GOT3 (cell line): Measurements from ENCODE around the gene EXTL1.

Experiments used
- DNase-seq: peaks from one replicate; lab custom pipeline; 2025; ENCODE audit warnings: mixed read lengths; lab: John Stamatoyannopoulos, UW

Gene EXTL1

DNA sequence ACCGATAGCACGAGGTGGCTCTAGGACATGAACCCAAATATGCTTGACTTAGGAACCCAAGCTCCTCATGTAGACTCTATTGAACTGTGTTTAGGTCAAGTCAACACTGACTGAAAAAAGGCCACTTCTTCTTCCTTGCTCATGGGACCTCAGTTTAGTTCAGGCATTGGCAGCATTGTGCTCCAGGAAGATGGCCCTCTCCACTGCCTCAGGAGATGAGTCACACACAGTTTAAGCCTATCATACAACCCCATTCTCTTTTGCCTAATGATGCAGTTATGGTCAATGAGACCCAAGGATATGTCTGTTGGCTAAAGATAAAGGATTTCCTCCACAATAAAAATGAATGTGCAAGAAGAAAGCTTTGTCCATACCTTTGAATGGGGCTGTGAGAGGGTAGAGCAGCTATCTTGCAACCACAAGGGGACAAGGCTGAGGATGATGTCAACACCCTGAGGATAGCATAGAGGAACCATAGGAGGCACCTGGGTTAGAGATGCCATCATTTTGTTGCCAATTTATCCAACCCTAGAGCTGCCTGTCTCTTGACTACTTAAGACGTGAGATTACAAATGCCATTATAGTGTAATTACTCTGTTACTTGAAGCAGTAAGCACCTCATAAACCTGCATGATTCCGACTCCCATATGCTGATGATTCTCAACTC is 48.9 kb downstream of the EXTL1 start:
- no peak for DNase-seq

DNA sequence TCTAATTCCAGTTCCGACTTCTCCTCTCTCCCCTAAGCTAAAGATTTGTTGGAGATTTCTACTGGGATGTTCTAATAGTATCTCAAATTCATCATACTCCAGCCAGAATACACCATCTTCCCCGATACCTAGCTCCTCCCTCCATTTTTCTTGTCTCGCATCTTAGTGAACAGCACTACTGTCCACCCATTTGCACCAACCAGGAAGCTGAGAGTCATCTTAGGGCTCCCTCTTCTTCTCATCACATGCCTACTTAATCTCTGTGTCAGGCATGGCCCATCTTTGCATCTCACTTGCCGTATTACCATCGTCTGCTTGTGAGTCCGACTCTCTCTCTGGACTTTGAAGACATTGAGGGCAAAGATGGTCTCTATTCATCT is 49.4 kb downstream of the EXTL1 start:
- DNase-seq: no peak

DNA sequence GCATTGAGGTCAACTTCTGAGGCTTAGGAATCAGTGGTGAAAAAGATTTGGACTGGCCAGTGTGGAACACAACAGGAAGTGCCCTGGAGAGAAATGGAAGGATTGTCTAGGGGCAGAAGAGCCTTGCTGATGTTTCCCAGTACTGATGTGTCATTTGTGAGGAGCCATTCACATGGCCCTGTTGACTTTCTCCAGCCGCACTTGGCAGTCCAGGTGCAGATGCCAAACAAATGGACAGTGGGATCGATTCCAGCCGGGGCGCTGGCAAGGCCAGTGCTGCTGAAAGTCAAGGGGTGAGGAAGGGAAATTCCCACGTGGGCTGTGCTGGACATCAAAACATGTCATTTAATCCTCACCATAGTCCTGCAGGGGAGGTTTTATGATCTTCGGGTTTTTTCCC is 50.7 kb downstream of the EXTL1 start:
- no peak for DNase-seq

DNA sequence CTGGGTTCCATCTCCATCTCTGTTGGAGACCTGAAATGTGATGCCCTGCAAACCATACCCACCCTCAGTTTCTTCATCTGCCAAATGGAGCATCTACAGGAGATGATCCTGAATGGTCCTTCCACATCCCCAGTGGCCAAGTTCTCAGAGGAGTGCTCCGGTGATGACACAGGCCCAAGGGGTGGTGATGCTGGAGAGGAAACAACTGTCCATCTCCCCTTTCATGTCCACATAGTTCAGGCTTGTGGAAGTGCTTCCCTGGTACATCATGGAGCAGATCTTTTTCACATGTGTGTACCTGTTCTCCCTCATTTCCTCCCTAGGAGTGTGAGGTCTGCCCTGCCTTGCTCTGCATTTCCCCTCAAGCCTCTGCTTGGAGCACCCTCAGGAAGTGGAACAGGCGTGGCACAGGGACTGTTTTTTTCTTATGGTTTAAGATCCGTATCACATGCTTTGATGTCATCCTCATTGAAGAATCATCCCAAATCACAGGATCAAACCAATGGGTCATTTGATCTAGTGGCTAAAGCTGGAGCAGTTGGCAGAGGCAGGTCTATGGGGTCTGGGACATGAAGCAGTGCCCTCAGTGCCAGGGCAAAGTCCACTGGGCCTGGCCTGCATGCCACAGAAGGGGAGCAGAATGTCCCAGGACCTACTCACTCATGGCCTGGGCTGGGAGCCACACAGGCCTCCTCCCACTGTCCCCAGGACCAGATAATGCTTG is 54.0 kb downstream of the EXTL1 start:
- no peak for DNase-seq

DNA sequence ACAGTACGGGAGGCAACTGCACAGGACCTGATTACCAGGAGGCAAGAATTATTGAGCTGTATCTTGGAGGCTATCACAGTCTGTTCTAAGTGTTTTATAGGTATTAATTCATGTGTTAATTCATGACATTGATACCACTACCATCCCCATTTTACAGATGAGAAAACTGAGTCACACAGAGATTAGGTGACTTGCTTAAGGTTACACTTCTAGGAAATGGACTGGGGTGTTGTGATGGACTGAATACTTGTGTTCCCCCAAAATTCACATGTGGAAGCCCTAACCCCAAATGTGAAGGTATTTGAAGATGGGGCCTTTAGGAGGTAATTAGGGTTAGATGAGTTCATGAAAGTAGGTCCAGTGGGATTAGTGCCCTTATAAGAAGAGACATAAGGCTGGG is 55.9 kb downstream of the EXTL1 start:
- DNase-seq: no peak

DNA sequence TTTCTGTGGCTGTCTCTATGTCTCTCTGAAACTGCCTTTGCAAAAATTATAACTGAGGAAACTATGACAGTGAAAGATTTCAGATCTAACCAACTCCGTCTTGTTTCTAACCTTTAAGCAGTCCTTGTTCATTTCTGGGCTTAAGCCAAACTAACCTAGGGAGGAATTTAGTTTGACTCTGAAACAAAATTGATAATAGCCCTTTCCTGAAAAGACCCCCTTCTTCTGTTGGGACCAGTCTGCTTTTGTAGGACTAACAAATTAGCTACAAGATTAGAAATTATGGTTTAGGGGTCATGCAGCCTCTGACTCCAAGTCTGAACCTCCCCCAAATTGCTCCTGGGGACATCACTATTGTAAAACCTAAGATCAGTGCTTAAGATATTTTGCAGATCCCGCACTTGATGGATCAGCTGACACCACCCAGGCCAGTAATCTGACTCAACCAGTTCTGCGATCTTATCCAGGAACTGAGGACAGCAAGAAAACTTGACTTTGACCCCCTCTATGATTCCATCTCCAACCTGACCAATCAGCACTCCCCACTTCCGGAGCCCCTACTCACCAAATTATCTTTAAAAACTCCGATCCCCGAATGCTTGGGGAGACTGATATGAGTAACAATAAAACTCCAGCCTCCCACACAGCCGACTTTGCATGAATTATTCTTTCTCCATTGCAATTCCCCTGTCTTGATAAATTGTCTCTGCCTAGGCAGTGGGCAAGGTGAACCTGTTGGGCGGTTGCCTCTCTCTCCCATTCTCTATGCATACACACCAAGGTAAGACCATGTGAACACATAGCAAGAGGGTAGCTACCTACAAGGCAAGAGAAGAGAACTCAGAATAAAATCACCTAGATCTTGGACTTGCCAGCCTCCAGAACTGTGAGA is 57.0 kb downstream of the EXTL1 start:
- no peak for DNase-seq

DNA sequence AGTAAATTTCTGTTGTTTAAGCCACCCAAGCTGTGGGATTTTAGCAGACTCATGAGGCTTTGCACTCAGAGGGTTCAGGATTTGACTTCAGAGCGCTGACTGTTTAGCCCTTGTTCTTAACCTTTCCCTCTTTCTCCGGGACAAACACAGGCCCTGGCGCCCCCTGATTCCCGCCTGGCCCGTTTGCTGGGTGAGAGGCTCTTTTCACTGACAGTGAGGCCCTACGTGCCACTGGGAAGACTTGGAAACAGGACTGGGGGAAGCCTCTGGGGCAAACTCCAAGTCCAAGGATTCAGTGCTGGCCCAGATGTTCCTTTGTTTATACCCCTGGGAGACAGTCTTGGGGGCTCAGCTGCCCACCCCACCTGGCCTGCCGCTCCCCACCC is 57.6 kb downstream of the EXTL1 start:
- no peak for DNase-seq

DNA sequence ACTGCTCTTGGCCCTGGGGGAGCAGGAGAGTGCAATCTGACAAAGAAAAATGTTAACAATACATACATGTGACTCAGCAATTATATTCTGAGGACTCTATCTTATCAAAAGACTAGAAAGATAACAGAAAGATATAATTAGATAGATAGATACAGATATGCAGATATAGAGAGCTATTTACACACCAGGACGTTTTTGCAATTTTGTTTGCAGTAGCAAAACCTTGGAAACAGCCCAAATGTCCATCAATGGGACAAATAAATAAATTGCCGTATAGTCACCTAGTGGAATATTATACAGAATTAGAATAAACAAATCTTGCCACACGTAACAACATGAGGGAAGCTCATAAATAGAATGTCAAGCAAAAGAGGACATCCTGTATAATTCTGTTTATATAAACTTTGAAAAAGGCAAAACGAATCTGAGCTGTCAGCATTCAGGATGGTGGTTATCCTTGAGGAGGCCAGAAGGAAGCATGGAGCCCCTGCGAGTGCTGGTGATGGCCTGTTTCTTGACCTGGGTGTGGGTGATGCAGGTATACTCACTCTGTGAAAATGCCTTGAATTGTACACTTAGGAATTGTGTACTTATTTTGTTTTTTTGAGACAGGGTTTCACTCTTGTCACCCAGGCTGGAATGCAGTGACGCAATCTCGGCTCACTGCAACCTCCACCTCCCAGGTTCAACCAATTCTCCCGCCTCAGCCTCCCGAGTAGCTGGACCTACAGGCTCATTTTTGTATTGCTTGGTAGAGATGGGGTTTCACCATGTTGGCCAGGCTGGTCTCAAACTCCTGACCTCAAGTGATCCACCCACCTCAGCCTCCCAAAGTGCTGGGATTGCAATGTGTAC is 58.6 kb downstream of the EXTL1 start:
- no peak for DNase-seq

DNA sequence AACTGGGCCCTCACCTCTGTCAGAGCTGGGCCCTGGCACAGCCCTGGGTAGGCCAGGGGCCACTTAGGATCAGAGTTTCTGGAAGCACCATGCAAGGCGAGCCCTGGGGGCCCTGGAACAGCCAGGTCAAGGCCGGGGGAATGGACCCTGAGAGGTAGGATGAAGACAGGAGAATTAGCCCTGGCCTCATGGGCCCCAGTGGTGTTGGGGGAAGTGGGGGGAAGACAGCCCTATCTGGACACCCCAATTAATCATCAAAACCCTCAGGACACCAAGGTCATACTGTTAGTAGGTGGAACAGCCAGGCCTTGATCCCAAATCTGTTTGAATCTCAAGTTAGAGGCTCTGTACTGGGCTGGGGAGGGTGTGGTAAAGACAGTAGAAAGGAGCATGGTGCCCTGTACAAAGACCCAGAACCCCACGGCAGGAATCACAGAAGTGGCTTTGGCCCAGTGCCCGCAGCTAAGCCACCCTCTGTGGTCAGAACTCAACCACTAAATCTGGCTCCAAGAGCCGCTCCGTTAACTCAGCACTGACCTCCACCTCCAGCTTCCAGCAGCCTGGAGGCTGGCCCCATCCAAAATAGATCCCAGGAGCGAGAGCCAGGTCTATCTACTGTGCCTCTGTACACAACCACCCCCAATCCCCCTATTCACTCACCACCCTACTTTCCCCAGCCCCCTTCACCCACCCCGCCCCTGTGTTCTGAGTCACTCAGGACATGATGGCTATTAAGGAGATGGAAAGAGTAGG is 59.9 kb downstream of the EXTL1 start:
- no peak for DNase-seq

DNA sequence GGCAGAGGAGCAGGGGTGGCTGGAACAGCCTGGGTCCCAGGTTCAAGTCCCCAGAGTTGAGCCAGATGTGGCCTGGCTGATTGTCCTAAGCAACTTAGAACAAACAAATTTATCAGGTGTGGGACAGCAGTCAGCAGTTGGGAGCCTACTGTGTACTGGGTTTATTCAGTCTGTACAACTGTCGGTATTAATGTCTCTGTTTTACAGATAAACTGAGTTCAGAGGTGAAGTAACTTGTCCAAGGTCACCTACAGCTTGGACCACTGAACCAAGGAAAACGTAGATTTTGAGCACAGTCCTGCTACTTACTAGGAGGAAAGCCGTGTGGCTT is 60.4 kb downstream of the EXTL1 start:
- no peak for DNase-seq

DNA sequence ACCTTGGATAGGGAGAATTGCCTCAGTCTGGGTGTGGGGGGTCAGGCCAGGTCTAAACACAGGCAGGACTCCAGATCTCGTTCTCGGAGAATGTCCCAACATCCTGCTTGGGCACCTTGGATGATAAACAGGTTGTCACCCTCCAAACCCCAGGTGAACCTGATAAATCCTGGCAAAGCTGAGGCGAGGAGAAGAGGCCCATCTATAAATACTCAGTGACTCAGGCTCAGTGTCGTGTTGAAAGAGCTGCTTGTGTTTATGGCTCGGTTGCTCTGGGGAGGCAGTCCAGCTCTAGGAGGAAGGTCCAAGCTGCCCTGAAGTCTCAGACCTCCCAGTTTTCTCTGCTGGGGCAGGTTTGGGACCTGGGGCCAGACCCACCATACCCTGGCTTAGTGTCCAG is 61.6 kb downstream of the EXTL1 start:
- no peak for DNase-seq

DNA sequence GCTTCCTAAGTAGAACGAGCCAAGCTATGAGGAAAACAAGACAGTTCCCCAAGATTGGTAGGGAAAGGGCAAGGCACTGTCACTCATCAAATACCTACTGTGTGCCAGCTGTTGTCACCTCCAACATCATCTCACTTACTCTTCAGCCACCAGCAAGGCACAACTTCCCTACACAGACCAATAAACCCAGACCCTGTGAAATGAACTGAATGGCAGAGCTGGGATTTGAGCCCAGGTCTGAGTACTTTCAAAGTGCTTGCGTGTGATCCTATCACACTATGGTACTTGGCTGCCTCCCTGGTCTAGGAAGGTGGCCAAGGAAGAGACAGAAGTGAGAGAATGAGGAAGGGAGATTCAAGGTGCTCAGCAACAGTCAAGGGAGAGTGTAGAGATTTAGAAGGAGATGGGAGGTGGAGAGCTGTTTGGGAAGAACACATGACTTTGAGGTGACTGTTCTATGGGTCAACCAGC is 62.6 kb downstream of the EXTL1 start:
- no peak for DNase-seq

DNA sequence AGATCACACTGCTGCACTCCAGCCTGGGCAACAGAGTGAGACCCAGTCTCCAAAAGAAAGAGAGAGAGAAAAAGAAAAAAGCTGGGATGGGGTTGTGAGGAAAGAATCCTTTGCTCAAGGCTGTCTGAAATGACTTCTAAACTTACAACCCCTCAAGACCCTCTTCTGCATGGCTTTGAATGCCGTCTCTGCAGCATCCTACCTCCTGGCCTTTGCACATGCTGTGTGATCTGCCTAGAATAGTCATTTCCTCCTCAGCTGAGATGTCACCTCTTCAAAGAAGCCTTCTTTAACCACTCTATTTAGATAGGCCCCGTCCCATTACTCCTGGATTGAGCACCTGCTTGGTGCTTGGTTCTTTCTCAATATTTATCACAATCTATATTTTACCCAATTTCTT is 63.3 kb downstream of the EXTL1 start:
- no peak for DNase-seq
